ENCODE data around the gene MRPL39. TPM values are rescaled to one million over a fixed set of nuclear protein-coding genes. Genes with fewer than 3 reads are reported as not detected.

MRPL39 gene
- polyA plus RNA-seq, 1 of the 3 experiments (the other 2 are of a cell fraction): 26.9 TPM

- Histone ChIP-seq H3K9me2 (no peaks in the 10 kb centered on the region), H3K9ac (no peak overlapping the region), H3F3A (replicated peaks; ENCODE audit: insufficient read depth) (peaks cover 14% of the 10 kb centered on the region), H3K4me2 (no peak overlapping the region), H4K20me1 (ENCODE audit: insufficient read depth) (no peaks in the 10 kb centered on the region), H3K36me3 (replicated peaks in 1 of 2; ENCODE audit: control insufficient read depth in 1 of 2, insufficient read depth in 2 of 2, low read length in 1 of 2) (peaks cover 1 to 13% of the 10 kb centered on the region in 2 experiments), H3K4me3 (ENCODE audit: low read depth in 2 of 2, low read length in 1 of 2) (no peak overlapping the region), H3K4me1 (ENCODE audit: control insufficient read depth in 1 of 2, insufficient read depth in 2 of 2, low read depth in 1 of 2, low read length in 1 of 2) (peaks cover 3 to 15% of the 10 kb centered on the region in 2 experiments), H3K79me2 (ENCODE audit: insufficient read depth) (no peaks in the 10 kb centered on the region), H3K27ac (ENCODE audit: low read depth in 2 of 2, low read length in 1 of 2) (no peak overlapping the region), H2AFZ (ENCODE audit: low read depth) (no peak overlapping the region), H3K27me3 (ENCODE audit: insufficient read depth) (no peaks in the 10 kb centered on the region), H3K9me3 (no peaks in the 10 kb centered on the region)
- CTCF ChIA-PET: no interaction called here
- POLR2A ChIA-PET: no interaction called here
- WGBS (ENCODE audit: low lambda C conversion rate): 93% methylated on average over 7 of the region's 7 CpGs
- no peak for DNase-seq
- no peak for TF ChIP-seq REST (IDR thresholded peaks at IDR 0.05; ENCODE audit: low read depth, low read length)
- TF ChIP-seq RAD21 (IDR thresholded peaks at IDR 0.05; ENCODE audit: low read length): no peak
- TF ChIP-seq SIN3A (IDR thresholded peaks at IDR 0.05; ENCODE audit: borderline replicate concordance, low read depth, low read length): no peak
- no peak for TF ChIP-seq NRF1 (IDR thresholded peaks at IDR 0.05; ENCODE audit: low read depth, low read length)
- TF ChIP-seq TCF12 (IDR thresholded peaks at IDR 0.05): peak; percentile 57; the same call in 1 of the 2 replicates
- TF ChIP-seq FOSL2 (IDR thresholded peaks at IDR 0.05; ENCODE audit: borderline replicate concordance, low read depth): no peak
- no peak for TF ChIP-seq RCOR1 (IDR thresholded peaks at IDR 0.05; ENCODE audit: low read length)
Measured at GRCh38 chr21:25578056-25578961, 29.0 kb downstream of the MRPL39 start.

DNA sequence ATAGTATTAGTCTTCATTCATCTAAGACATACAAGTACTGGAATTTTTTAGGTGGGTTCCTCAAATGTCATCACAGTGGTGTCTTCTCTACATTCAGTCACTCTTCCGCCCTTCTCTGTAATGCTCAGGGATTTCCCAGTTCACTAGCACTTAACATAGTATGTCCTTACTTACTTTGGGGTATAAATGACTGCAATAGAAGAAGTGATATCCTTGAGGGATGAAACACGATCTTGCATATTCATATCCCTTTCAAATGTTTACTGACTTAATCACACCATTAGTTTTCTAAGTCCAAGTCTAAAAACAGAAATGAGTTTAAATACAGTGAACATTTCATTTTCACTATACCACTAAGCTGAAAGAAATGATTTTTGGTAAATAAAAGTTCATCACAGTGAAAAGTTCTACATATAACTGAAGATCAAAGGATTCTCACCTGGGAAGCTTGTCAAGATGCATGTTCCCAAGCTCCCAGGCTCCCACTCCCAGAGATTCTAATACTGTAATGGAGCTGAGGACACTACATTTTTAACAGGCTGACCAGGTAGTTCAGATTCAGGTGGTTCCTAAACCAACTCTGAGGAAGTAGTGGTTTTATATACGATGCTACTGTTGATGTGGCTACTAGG, 29.7 kb downstream of the MRPL39 start:
- H2AFZ ChIP-seq (ENCODE audit: low read depth): no peak overlapping the region
- H3K4me1 ChIP-seq (ENCODE audit: control insufficient read depth in 1 of 2, insufficient read depth in 2 of 2, low read depth in 1 of 2, low read length in 1 of 2): peaks cover 3 to 22% of the 10 kb centered on the region in 2 experiments
- H3K36me3 ChIP-seq (replicated peaks in 1 of 2; ENCODE audit: control insufficient read depth in 1 of 2, insufficient read depth in 2 of 2, low read length in 1 of 2): peaks cover 0 to 13% of the 10 kb centered on the region in 2 experiments
- POLR2A ChIA-PET: no interaction called here
- H3K9ac ChIP-seq: no peak overlapping the region
- TF ChIP-seq EP300 (IDR thresholded peaks at IDR 0.05; ENCODE audit: borderline replicate concordance in 1 of 2, low read depth in 1 of 2, low read length in 1 of 2) (no peak), SIN3A (IDR thresholded peaks at IDR 0.05; ENCODE audit: borderline replicate concordance, low read depth, low read length) (no peak), ELF1 (IDR thresholded peaks at IDR 0.05) (no peak), RFX5 (IDR thresholded peaks at IDR 0.05; ENCODE audit: low read length) (no peak), NRF1 (IDR thresholded peaks at IDR 0.05; ENCODE audit: low read depth, low read length) (no peak), FOXJ3 (CRISPR knock-in tag; IDR thresholded peaks at IDR 0.05) (no peak), MEF2A (IDR thresholded peaks at IDR 0.05; ENCODE audit: borderline replicate concordance, low read depth) (no peak)
- TF ChIP-seq, protein P1, sequence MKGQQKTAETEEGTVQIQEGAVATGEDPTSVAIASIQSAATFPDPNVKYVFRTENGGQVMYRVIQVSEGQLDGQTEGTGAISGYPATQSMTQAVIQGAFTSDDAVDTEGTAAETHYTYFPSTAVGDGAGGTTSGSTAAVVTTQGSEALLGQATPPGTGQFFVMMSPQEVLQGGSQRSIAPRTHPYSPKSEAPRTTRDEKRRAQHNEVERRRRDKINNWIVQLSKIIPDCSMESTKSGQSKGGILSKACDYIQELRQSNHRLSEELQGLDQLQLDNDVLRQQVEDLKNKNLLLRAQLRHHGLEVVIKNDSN (IDR thresholded peaks at IDR 0.05; ENCODE audit: borderline replicate concordance, low read depth): no peak
- no peaks in the 10 kb centered on the region for H3K79me2 ChIP-seq (ENCODE audit: insufficient read depth)
- H4K20me1 ChIP-seq (ENCODE audit: insufficient read depth): no peaks in the 10 kb centered on the region
- H3K27ac ChIP-seq (ENCODE audit: low read depth in 2 of 2, low read length in 1 of 2): no peak overlapping the region
- WGBS (ENCODE audit: low lambda C conversion rate): 90% methylated on average over 3 of the region's 3 CpGs
- no peaks in the 10 kb centered on the region for H3K27me3 ChIP-seq (ENCODE audit: insufficient read depth)
- no peak overlapping the region for H3K4me2 ChIP-seq
- no peak for DNase-seq
- peaks cover 21% of the 10 kb centered on the region for H3F3A ChIP-seq (replicated peaks; ENCODE audit: insufficient read depth)
- H3K9me2 ChIP-seq: no peaks in the 10 kb centered on the region
- CTCF ChIA-PET: no interaction called here
- no peak overlapping the region for H3K4me3 ChIP-seq (ENCODE audit: low read depth in 2 of 2, low read length in 1 of 2)
- H3K9me3 ChIP-seq: no peaks in the 10 kb centered on the region
